ENCODE measurements around the gene MSL1. TPM values are rescaled to one million over a fixed set of nuclear protein-coding genes. Genes with fewer than 3 reads are reported as not detected.
A peak's percentile ranks its signal among the peaks of the same experiment; 100 is the strongest.
"Not testable (repeated sequence)": the region's sequence is repeated elsewhere in the genome, so short reads cannot be mapped to it uniquely, and the experiment has no call there.

Gene MSL1
- total RNA-seq, 1 donor from 2014 or later = 90.9 TPM

- DNase-seq (ENCODE audit: low spot score) = no peak
Measured at GRCh38 chr17:40124279-40125141, 2.7 kb downstream of the MSL1 start.

- DNase-seq (ENCODE audit: low spot score) = no peak
Measured at GRCh38 chr17:40129498-40129897, 7.7 kb downstream of the MSL1 start.

- no peak for DNase-seq (ENCODE audit: low spot score)
Measured at GRCh38 chr17:40130352-40131042, 8.7 kb downstream of the MSL1 start.

GRCh38 chr17:40134184-40134583 is 12.4 kb downstream of the MSL1 start:
- no peak for DNase-seq (ENCODE audit: low spot score)

- DNase-seq (ENCODE audit: low spot score) = no peak
Measured at GRCh38 chr17:40135817-40136216, 14.0 kb downstream of the MSL1 start.

DNA sequence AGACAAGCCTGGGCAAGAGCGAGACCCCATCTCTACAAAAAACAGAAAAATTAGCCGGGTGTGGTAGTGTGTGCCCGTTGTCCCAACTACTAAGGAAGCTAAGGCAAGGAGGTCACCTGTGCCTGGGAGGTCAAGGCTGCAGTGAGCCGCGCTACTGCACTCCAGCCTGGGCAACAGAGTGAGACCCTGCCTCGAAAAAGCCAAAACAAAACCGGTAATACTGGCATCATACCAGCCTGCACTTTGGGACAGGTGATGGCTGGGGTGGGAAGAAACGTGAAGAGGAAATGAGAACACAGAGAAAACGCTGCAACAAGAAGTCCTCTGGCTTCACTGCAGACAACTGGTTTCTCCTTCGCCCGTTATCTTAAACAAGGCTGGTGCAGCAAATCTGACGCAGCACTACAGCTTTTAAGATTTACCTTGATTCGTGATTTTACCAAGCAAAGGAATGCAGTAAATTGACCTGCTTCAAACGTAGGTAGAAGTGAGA is 17.8 kb downstream of the MSL1 start:
- no peak for DNase-seq (ENCODE audit: low spot score)

DNA sequence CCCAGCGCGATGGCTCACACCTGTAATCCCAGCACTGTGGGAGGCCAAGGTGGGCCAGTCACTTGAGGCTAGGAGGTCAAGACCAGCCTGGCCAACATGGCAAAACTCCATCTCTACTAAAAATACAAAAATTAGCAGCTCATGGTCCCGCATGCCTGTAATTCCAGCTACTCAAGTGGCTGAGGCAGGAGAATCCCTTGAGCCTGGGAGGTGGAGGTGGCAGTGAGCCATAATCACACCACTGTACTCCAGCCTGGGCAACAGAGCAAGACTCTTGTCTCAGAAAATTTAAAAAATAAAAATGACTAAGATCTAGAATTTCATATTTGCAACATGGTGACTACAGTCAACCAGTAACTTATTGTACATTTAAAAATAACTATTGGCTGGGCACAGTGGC is 21.4 kb downstream of the MSL1 start:
- DNase-seq (ENCODE audit: low spot score) = not testable (repeated sequence)

GRCh38 chr17:40145476-40145875 is 23.7 kb downstream of the MSL1 start:
- no peak for DNase-seq (ENCODE audit: low spot score)

DNA sequence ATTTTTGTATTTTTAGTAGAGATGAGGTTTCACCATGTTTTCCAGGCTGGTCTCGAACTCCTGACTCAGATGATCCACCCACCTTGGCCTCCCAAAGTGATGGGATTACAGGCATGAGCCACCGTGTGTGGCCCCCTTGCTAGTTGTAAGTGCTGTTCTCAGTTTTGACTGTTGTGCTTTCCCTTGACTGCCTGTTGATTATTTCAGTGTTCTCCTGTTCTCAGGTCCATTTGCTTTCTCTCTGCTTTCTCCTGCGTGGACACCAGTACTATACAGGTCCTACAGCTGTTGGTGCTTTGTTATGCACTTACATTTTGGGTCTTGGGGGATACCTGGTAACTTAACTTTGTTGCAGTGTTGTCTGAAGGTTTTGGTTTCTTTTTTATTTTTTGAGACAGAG is 26.8 kb downstream of the MSL1 start:
- no peak for DNase-seq (ENCODE audit: low spot score)

GRCh38 chr17:40150276-40150675 is 28.5 kb downstream of the MSL1 start:
- no peak for DNase-seq (ENCODE audit: low spot score)

- no peak for DNase-seq (ENCODE audit: low spot score)
Measured at GRCh38 chr17:40151414-40151963, 29.7 kb downstream of the MSL1 start.

GRCh38 chr17:40153603-40154236 is 31.9 kb downstream of the MSL1 start:
- DNase-seq (ENCODE audit: low spot score) = no peak

DNA sequence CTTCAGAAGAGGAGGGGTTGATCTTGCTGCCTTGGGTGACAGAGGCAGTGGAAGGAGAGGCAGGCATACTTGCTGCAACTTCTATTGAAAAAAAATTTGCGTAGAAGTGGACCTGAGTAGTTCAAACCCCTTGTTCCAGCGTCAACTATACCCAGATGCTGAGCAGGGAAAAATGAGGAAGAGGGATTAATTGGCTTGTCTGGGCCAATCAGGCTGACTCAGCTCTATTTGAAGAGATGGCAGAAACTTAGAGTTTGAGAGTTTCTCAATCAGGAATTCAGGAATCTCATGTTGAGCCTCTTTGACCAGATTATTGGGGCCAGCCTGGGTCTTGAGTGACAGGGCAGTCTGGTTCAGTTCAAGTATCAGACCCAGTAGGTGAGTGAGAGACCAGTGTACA is 36.2 kb downstream of the MSL1 start:
- DNase-seq (ENCODE audit: low spot score) = no peak

GRCh38 chr17:40158438-40159013 is 36.8 kb downstream of the MSL1 start:
- no peak for DNase-seq (ENCODE audit: low spot score)

DNA sequence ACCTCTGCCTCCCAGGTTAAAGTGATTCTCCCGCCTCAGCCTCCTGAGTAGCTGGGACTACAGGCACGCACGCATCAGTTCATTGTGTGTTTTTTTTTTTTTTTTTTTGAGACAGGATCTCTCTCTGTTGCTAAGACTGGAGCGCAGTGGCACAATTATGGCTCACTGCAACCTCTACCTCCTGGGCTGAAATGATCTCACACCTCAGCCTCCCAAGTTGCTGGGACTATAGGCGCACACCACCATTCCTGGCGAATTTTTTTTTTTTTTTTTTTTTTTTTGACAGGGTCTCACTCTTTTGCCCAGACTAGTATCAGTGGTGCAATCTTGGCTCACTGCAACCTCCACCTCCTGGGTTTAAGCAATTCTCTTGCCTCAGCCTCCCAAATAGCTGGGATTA is 37.7 kb downstream of the MSL1 start:
- no peak for DNase-seq (ENCODE audit: low spot score)

DNA sequence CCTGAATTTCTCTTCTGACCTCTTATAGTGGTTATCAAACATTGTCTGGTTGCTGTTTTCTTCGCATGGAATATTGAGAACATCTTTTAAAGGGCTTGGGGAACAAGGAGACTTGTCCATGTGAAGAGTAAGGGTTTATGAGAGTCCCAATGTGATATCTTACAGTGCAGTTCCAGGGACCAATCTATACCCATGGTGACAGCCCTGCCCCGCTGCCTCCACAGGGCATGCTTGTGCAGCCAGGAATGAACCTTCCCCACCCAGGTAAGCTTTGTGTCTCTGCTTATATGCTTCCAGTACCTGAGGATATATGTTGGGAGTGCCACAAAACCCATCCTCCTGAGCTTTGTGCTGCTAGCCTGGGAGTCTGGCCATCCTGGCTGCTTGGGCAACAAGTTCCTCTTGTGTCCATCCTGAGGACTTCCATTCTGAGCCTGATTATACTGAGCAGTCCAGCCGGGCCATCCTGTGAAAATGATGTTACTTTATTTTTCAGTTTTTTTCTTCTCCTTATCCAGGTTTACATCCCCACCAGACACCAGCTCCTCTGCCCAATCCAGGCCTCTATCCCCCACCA is 46.0 kb downstream of the MSL1 start:
- no peak for DNase-seq (ENCODE audit: low spot score)

- peak; percentile 34 for DNase-seq (ENCODE audit: low spot score)
Measured at GRCh38 chr17:40168262-40168832, 46.6 kb downstream of the MSL1 start.

DNA sequence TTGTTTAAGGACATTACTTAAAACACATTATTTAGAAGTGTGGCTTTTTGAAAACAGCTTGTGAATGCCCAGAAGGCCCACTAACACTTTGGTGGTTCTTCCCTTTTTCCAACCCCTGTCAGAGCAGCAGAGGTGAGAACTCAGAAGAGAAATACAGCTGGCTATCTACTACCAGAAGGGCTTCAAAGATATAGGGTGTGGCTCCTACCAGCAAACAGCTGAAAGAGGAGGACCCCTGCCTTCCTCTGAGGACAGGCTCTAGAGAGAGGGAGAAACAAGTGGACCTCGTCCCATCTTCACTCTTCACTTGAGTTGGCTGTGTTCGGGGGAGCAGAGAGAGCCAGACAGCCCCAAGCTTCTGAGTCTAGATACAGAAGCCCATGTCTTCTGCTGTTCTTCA is 48.6 kb downstream of the MSL1 start:
- no peak for DNase-seq (ENCODE audit: low spot score)

DNA sequence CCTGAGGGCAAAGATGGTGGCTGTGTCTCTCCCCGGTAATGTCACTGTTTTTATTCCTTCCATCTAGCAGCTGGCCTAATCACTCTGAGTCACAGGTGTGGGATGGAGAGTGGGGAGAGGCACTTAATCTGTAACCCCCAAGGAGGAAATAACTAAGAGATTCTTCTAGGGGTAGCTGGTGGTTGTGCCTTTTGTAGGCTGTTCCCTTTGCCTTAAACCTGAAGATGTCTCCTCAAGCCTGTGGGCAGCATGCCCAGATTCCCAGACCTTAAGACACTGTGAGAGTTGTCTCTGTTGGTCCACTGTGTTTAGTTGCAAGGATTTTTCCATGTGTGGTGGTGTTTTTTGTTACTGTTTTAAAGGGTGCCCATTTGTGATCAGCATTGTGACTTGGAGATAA is 50.0 kb downstream of the MSL1 start:
- no peak for DNase-seq (ENCODE audit: low spot score)

DNA sequence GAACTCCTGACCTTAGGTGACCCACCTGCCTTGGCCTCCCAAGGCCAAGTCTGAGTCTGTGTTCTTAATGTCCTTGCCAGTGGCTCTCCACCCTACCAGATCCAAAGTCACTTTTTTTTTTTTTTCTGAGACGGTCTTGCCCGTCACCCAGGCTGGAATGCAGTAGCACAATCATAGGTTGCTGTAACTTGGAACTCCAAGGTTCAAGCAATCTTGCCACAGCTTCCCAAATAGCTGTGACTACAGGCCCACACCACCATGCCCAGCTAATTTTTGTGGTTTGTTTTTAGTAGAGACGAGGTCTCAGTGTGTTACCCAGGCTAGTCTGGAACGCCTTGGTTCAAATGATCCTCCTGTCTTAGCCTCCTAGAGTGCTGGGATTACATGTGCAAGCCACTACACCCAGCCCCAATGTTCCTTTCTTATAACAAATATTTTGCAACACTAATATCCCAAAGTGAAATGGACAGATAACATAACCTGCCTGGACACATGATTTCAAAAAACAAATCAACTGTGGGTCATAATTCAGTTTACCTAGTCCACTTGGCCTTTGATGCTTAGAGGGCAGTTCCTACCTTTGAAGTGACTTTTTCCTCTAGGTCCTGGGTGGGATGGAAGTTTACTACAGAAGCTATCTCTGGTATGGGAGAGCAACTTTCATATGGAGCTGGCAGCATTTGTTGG is 51.5 kb downstream of the MSL1 start:
- DNase-seq (ENCODE audit: low spot score) = no peak

GRCh38 chr17:40173778-40174135 is 52.0 kb downstream of the MSL1 start:
- no peak for DNase-seq (ENCODE audit: low spot score)

Measured in mucosa of gallbladder (tissue), 1 donor.